GM12878 (cell line): ENCODE data around the gene HSD17B14. TPM values are rescaled to one million over a fixed set of nuclear protein-coding genes. Genes with fewer than 3 reads are reported as not detected.

Experiments used
- ATAC-seq: fragments of 200-7000 bp; cut with Tn5 transposase; 3 replicates; pipeline ENCODE4 v1.9.1; 2020; ENCODE audit warnings: mild to moderate bottlenecking, moderate library complexity
- BruUV-seq: library from RNA; stranded (reverse); fragments of 400-500 nt; replicated peaks from 2 replicates; lab custom pipeline; 2021; lab: Mats Ljungman, UMichigan
- CTCF ChIA-PET: fragments of 300-600 bp; sonication (Branson Sonifier 250); formaldehyde crosslinking; extraction: SDS; loops from one replicate; lab custom pipeline; 2021; ENCODE audit warnings: inconsistent platforms; lab: Yijun Ruan, JAX
- POLR2A ChIA-PET: fragments of 350-600 bp; formaldehyde crosslinking; extraction: SDS; loops from one replicate; lab custom pipeline; 2021; ENCODE audit warnings: inconsistent platforms; lab: Charles Lee
- RAD21 ChIA-PET: fragments of 300-600 bp; sonication (Branson Sonifier 250); formaldehyde crosslinking; loops from one replicate; lab custom pipeline; 2023; ENCODE audit warnings: antibody characterized with exemption; ENCODE audit not compliant: unreplicated experiment; lab: Charles Lee
- SMC1A ChIA-PET: fragments of 300-600 bp; sonication (Branson Sonifier 250); formaldehyde crosslinking; loops from one replicate; lab custom pipeline; 2023; ENCODE audit not compliant: unreplicated experiment, uncharacterized antibody; lab: Charles Lee
- DNase-seq: peaks from one replicate; pipeline ENCODE4 v3.0.0-alpha.2; 2011; ENCODE audit warnings: low read depth, low spot score
- FAIRE-seq: peaks from 3 replicates; lab custom pipeline; 2011; peaks lifted over from hg19 to GRCh38; lab: Jason Lieb, UNC
- H2AFZ ChIP-seq: 2 replicates; pipeline ENCODE4 v1.6.0; 2011; ENCODE audit warnings: low read depth, low read length, control low read depth; ENCODE audit not compliant: control insufficient read depth
- H3K27ac ChIP-seq: 2 replicates; pipeline ENCODE4 v1.5.1; 2011; ENCODE audit warnings: control low read depth; ENCODE audit not compliant: control insufficient read depth, insufficient read depth
- H3K27me3 ChIP-seq, 2 experiments: replicated peaks in 1 of 2; 2 replicates each; pipeline versions ENCODE4 v1.6.0 to v1.6.1; 2011; ENCODE audit warnings: low read length in 1 of 2; ENCODE audit not compliant: control insufficient read depth in 2 of 2, insufficient read depth in 2 of 2
- H3K36me3 ChIP-seq, 2 experiments: 2 replicates each; pipeline ENCODE4 v1.5.1; 2011; ENCODE audit warnings: low read length in 1 of 2; ENCODE audit not compliant: control insufficient read depth in 2 of 2, insufficient read depth in 2 of 2
- H3K4me1 ChIP-seq: 2 replicates; pipeline ENCODE4 v1.6.1; 2011; ENCODE audit warnings: mild to moderate bottlenecking, low read length, moderate library complexity, mixed read lengths; ENCODE audit not compliant: control insufficient read depth, insufficient read depth
- H3K4me2 ChIP-seq: 2 replicates; pipeline ENCODE4 v1.6.0; 2011; ENCODE audit warnings: control low read depth; ENCODE audit not compliant: control insufficient read depth, insufficient read depth
- H3K4me3 ChIP-seq: fragments of 200-600 bp; sonication (generic); 2 replicates; pipeline ENCODE4 v1.5.1; 2016
- H3K79me2 ChIP-seq: 2 replicates; pipeline ENCODE4 v1.6.0; 2011; ENCODE audit warnings: low read length; ENCODE audit not compliant: control insufficient read depth, insufficient read depth
- H3K9ac ChIP-seq: 2 replicates; pipeline ENCODE4 v1.8.0; 2011; ENCODE audit warnings: low read length, control low read depth, mixed read lengths; ENCODE audit not compliant: control insufficient read depth, insufficient read depth
- H3K9me3 ChIP-seq: replicated peaks from 3 replicates; pipeline ENCODE4 v1.5.1; 2011; ENCODE audit warnings: mild to moderate bottlenecking, low read length; ENCODE audit not compliant: control insufficient read depth, insufficient read depth
- H4K20me1 ChIP-seq: 2 replicates; pipeline ENCODE4 v1.6.0; 2011; ENCODE audit not compliant: control insufficient read depth, insufficient read depth
- BCL11A ChIP-seq: IDR thresholded peaks from 2 replicates; pipeline ENCODE4 v1.6.1; 2011; ENCODE audit warnings: low read depth, low read length
- CEBPB ChIP-seq, 2 experiments: fragments of 150-350 bp in 1 of 2; IDR thresholded peaks; 2 replicates each; pipeline ENCODE4 v1.6.1; 2012 to 2014; ENCODE audit warnings: low read depth in 2 of 2, low read length in 2 of 2, borderline replicate concordance in 1 of 2, inconsistent platforms in 1 of 2
- CHD1 ChIP-seq: IDR thresholded peaks from 2 replicates; pipeline ENCODE4 v1.6.1; 2012; ENCODE audit warnings: low read depth, low read length, improper control_type of control experiment
- HDAC2 ChIP-seq: fragments of 200-600 bp; sonication (generic); IDR thresholded peaks from 2 replicates; pipeline ENCODE4 v1.6.1; 2017
- JUNB ChIP-seq: IDR thresholded peaks from 2 replicates; pipeline ENCODE4 v1.6.1; 2016; ENCODE audit warnings: antibody characterized with exemption, mild to moderate bottlenecking
- MYC ChIP-seq: IDR thresholded peaks from 2 replicates; pipeline ENCODE4 v1.6.1; 2011; ENCODE audit warnings: mild to moderate bottlenecking, low read length, moderate library complexity, inconsistent platforms; ENCODE audit not compliant: insufficient read depth, insufficient replicate concordance, insufficient read length, severe bottlenecking
- POLR2A ChIP-seq: IDR thresholded peaks from 2 replicates; pipeline ENCODE4 v1.6.1; 2011; ENCODE audit warnings: low read depth, mild to moderate bottlenecking, low read length
- POLR2AphosphoS2 ChIP-seq: IDR thresholded peaks from 2 replicates; pipeline ENCODE4 v1.6.1; 2011; ENCODE audit warnings: low read depth, mild to moderate bottlenecking, low read length, improper control_type of control experiment, moderate library complexity
- SMAD1 ChIP-seq: fragments of 450-650 bp; IDR thresholded peaks from 2 replicates; pipeline ENCODE4 v1.6.1; 2018; ENCODE audit warnings: mild to moderate bottlenecking, low read depth; ENCODE audit not compliant: partially characterized antibody
- ZNF687 ChIP-seq: fragments of 450-650 bp; IDR thresholded peaks from 2 replicates; pipeline ENCODE4 v1.6.1; 2017; ENCODE audit warnings: mild to moderate bottlenecking, moderate library complexity
- WGBS: methylation state at CpG from one replicate; pipeline ENCODE4 v1.1.6; 2016; ENCODE audit warnings: low lambda C conversion rate; ENCODE audit not compliant: insufficient replicate concordance, insufficient coverage; ENCODE audit errors: missing lambda C conversion rate; 5-methylcytosine and 5-hydroxymethylcytosine counted together
- in situ Hi-C: fragments of 300-500 bp; cut with MboI; formaldehyde crosslinking; loops from 9 replicates; pipeline ENCODE4 v1.14.3; 2018; ENCODE audit warnings: mixed read lengths
- intact Hi-C: fragments of 100-400 bp; cut with micrococcal nuclease; formaldehyde crosslinking; loops from one replicate; pipeline ENCODE4 v1.14.2; 2022; ENCODE audit not compliant: unreplicated experiment
- polyA plus RNA-seq, 11 experiments: library from polyadenylated mRNA; depleted of rRNA in 4 of 11; unstranded in 6 of 11; stranded (reverse) in 5 of 11; fragments of >200 nt; fragmentation: Nextera tagmentation in 4 of 11; fragmentation: Illumina TruSeq in 1 of 11; extraction: Ambion mirVana in 4 of 11; extraction: Trizol in 1 of 11; gene quantifications; 1 replicate in 1 of 11; 2 replicates in 10 of 11; pipeline versions ENCODE4 v1.2.1 to v1.2.3, GENCODE V29; 2011 to 2016; ENCODE audit warnings: inconsistent platforms in 2 of 11, missing spikeins in 2 of 11, low read depth in 1 of 11
- total RNA-seq, 4 experiments: library from RNA; depleted of rRNA in 3 of 4; stranded (reverse); fragments of >200 nt in 3 of 4; fragmentation: Illumina TruSeq in 1 of 4; extraction: Trizol in 1 of 4; gene quantifications; 2 replicates each; pipeline versions ENCODE4 v1.2.1 to v1.2.3, GENCODE V29; 2013 to 2021
- TF ChIP-seq, protein P1 (sequence below): fragments of 450-650 bp; conservative IDR thresholded peaks from 2 replicates; pipeline ENCODE4 v1.6.1; 2017; ENCODE audit warnings: mild to moderate bottlenecking, moderate library complexity

Gene HSD17B14
- total and polyA plus RNA-seq, 10 of the 15 experiments (the other 5 are each of a cell fraction or from before 2014, with no cell fraction given) = 0.21 to 4.1 (median 0.61) TPM

GRCh38 chr19:48873476-48874302, 37.4 kb upstream of the HSD17B14 start:
- Histone ChIP-seq H3K4me1 (peaks cover 8% of the 10 kb centered on the region), H3K27ac (peak overlapping the region; percentile 94), H2AFZ (no peak overlapping the region), H3K9me3 (peaks cover 2% of the 10 kb centered on the region; the same call in 2 of the 3 replicates), H3K36me3 (peaks cover 1 to 10% of the 10 kb centered on the region in 2 experiments; a peak in 2 of 4 replicates), H3K4me2 (peak overlapping the region; percentile 98), H3K4me3 (peak overlapping the region; percentile 100), H3K79me2 (peaks cover 50% of the 10 kb centered on the region), H3K27me3 (no peaks in the 10 kb centered on the region), H4K20me1 (no peaks in the 10 kb centered on the region), H3K9ac (peak overlapping the region; percentile 99)
- ChIA-PET CTCF (interaction anchor here (0.6 to 3.6 kb wide), 14 partner anchors 12 to 152 kb away, joined by 3 to 22 read pairs (median 3); partner anchors contain the start of genes GYS1, NUCB1 and RUVBL2), SMC1A (interaction anchor here (0.7 to 4.5 kb wide), 10 partner anchors 12 to 120 kb away, joined by 3 to 28 read pairs (median 8); partner anchors contain the start of genes FTL, GYS1, NUCB1 and RUVBL2), POLR2A (interaction anchor here (0.6 to 6.7 kb wide), 19 partner anchors 12 to 1544 kb away, joined by 3 to 64 read pairs (median 7); partner anchors contain the start of genes BAX, FTL, GYS1 and HSD17B14), RAD21 (interaction anchor here (1.0 to 5.0 kb wide), 10 partner anchors 22 to 120 kb away, joined by 3 to 26 read pairs (median 8); partner anchors contain the start of genes FTL, GYS1, NUCB1 and RUVBL2)
- peak; percentile 5; the same call in 1 of the 3 replicates for ATAC-seq
- FAIRE-seq = no peak
- BruUV-seq = no TSS peak
- in situ Hi-C loops (no loop called here), intact Hi-C loops (loop anchor here (2.0 kb wide), 1 partner anchor 19 kb away; no protein-coding TSS in a partner anchor)
- 26% methylated on average over 13 of the region's 14 CpGs for WGBS
- DNase-seq = no peak
- TF ChIP-seq JUNB (no peak), CHD1 (peak; percentile 39; the same call in 1 of the 2 replicates), ZNF687 (no peak), POLR2A (peak; percentile 58; the same call in 1 of the 2 replicates), SMAD1 (peak; percentile 22), POLR2AphosphoS2 (peak; percentile 71; the same call in 1 of the 2 replicates), CEBPB (IDR thresholded peaks at IDR 0.05; ENCODE audit: borderline replicate concordance in 1 of 2, low read depth in 2 of 2, low read length in 2 of 2) (no peak), HDAC2 (no peak), MYC (no peak), BCL11A (no peak)
- TF ChIP-seq, protein P1, sequence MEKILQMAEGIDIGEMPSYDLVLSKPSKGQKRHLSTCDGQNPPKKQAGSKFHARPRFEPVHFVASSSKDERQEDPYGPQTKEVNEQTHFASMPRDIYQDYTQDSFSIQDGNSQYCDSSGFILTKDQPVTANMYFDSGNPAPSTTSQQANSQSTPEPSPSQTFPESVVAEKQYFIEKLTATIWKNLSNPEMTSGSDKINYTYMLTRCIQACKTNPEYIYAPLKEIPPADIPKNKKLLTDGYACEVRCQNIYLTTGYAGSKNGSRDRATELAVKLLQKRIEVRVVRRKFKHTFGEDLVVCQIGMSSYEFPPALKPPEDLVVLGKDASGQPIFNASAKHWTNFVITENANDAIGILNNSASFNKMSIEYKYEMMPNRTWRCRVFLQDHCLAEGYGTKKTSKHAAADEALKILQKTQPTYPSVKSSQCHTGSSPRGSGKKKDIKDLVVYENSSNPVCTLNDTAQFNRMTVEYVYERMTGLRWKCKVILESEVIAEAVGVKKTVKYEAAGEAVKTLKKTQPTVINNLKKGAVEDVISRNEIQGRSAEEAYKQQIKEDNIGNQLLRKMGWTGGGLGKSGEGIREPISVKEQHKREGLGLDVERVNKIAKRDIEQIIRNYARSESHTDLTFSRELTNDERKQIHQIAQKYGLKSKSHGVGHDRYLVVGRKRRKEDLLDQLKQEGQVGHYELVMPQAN = no peak
